ENCODE results near the gene TJP2. TPM values are rescaled to one million over a fixed set of nuclear protein-coding genes. Genes with fewer than 3 reads are reported as not detected.
A peak's percentile ranks its signal among the peaks of the same experiment; 100 is the strongest.

TJP2 gene
- total and polyA plus RNA-seq, 12 donors, result 24.2 to 117 (median 82.4) TPM

- intact Hi-C loops (cut with DNase I), result no loop called here
- ATAC-seq (peak in 1 of 8 donors; percentile 33), DNase-seq (no peak)
- TF ChIP-seq CTCF (IDR thresholded peaks at IDR 0.05), result no peak
- Histone ChIP-seq H3K9me3 (no peaks in the 10 kb centered on the region), H3K27me3 (no peaks in the 10 kb centered on the region), H3K27ac (no peak overlapping the region), H3K4me1 (peaks cover 0 to 5% (median 0%) of the 10 kb centered on the region in 9 donors), H3K36me3 (no peaks in the 10 kb centered on the region), H3K4me3 (no peak overlapping the region)
- WGBS, 2 donors, result 80 to 84% methylated on average over 9 of the region's 9 CpGs
Measured at GRCh38 chr9:69265891-69266290, 91.8 kb downstream of the TJP2 start.

DNA sequence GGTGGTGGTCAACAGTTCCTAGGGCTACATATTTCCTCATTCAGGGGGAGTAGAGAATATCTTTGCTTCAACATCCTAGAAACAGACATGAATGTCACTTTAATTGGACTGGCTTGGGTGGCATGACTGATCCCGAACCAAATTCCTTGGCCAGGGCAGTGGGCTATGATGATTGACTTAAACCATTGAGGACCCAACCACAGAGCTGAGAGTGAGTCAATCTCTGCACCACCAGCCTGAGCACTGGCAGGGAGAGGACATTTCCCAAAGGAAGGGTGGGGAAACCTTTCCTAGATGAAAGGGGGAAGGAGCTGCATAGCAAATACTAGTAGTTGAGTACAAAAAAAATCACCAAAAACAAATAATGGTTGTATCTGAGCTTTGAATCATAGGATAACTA is 98.1 kb downstream of the TJP2 start:
- no peak for TF ChIP-seq CTCF (IDR thresholded peaks at IDR 0.05)
- intact Hi-C loops (cut with DNase I), result loop anchor here in 1 of 10 donors (5.0 kb wide), 1 partner anchor 50 kb away; no protein-coding TSS in a partner anchor

GRCh38 chr9:69273161-69273560 is 99.1 kb downstream of the TJP2 start:
- Histone ChIP-seq H3K27me3 (no peaks in the 10 kb centered on the region), H3K4me1 (peaks cover 0 to 19% (median 9%) of the 10 kb centered on the region in 9 donors), H3K4me3 (peak overlapping the region in 2 of 10 donors; percentile 14 to 18), H3K9me3 (peaks cover 0 to 15% (median 0%) of the 10 kb centered on the region in 11 donors), H3K27ac (peak overlapping the region; percentile 50 to 88 (median 80)), H3K36me3 (no peaks in the 10 kb centered on the region)
- TF ChIP-seq CTCF (IDR thresholded peaks at IDR 0.05), result no peak
- WGBS, 2 donors, result 43 to 51% methylated on average over 4 of the region's 4 CpGs
- intact Hi-C loops (cut with DNase I), result loop anchor here in 1 of 10 donors (5.0 kb wide), 1 partner anchor 49 kb away; no protein-coding TSS in a partner anchor
- ATAC-seq (peak; percentile 83 to 99 (median 94)), DNase-seq (peak in 1 of 2 donors; percentile 52)

More for the DNA sequence above, 98.1 kb downstream of the TJP2 start:
- no peaks in the 10 kb centered on the region for H3K36me3 ChIP-seq
- peak overlapping the region in 2 of 10 donors; percentile 84 to 88 for H3K27ac ChIP-seq
- H3K4me1 ChIP-seq, result peaks cover 0 to 19% (median 9%) of the 10 kb centered on the region in 9 donors
- H3K9me3 ChIP-seq, result peaks cover 0 to 11% (median 0%) of the 10 kb centered on the region in 11 donors
- no peaks in the 10 kb centered on the region for H3K27me3 ChIP-seq
- ATAC-seq (no peak), DNase-seq (no peak)
- no peak overlapping the region for H3K4me3 ChIP-seq
- WGBS, 2 donors, result 41 to 58% methylated on average over 1 of the region's 1 CpG

DNA sequence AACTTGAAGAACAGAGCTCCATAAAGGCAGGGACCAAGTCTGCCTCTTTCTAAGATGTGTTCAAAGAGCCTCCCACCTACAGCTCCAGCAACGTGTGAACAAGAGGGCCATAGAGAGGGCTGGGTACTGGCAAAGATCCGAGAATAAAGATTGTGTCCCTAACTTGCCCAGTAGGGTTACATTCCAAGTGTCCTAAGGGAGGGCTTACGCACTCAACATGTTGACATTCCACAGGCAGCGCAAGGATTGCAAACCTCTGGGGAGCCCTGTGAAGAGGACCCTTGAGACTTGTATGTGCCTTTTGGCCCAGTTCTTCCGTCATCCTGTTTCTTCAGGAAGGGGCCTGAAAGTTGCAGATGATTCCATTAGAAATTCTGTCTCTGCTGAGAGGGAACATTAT is 102.7 kb downstream of the TJP2 start:
- Histone ChIP-seq H3K36me3 (no peaks in the 10 kb centered on the region), H3K27me3 (no peaks in the 10 kb centered on the region), H3K9me3 (peaks cover 0 to 15% (median 0%) of the 10 kb centered on the region in 11 donors), H3K4me3 (no peak overlapping the region), H3K27ac (peak overlapping the region in 3 of 10 donors; percentile 6 to 50 (median 12)), H3K4me1 (peaks cover 0 to 19% (median 9%) of the 10 kb centered on the region in 9 donors)
- no peak for TF ChIP-seq CTCF (IDR thresholded peaks at IDR 0.05)
- intact Hi-C loops (cut with DNase I), result no loop called here
- DNase-seq (peak in 1 of 2 donors; percentile 55), ATAC-seq (peak in 6 of 8 donors; percentile 49 to 76 (median 66))
- WGBS, 2 donors, result 43 to 69% methylated on average over 5 of the region's 5 CpGs

Data from heart right ventricle (tissue), 16 donors.